Measurements from ENCODE around the gene TMC4.

The TMC4 gene

DNA sequence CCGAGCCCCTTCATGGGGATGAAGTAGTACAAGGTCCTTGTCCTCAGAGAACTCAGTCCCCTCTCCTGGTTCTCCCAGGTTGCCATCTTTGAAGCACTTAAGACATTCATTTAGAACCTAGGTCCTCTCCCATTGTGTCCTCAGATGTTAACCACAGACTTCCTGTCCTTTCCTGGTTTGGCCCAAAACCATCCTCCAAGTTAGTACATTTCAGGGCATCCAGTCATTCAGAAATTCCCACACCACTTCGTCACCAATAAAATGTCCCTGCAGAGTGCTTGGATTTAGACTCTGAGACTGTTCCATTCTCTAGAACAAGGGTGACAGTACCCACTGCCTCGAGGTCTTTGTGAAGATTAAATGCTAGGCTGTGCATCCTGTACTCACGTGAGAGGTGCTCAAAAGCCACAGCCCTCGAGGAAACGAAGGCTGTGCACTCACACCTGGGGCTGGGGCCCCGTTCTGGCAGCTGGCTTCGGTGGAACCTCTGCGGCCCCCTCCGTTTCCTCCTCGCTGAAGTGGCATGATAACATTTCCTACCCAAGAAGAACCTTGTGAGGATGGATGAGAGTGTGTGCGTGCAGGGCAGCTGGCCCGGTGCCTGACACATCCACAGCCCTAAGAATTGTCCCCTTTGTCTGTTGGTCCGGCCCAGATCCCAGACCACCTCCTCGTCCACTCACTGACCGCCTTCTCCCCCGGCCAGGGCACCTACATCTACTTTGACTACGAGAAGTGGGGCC lies 18.2 kb downstream of the TMC4 start:
- DNase-seq (ENCODE audit: low spot score) = no peak

DNA sequence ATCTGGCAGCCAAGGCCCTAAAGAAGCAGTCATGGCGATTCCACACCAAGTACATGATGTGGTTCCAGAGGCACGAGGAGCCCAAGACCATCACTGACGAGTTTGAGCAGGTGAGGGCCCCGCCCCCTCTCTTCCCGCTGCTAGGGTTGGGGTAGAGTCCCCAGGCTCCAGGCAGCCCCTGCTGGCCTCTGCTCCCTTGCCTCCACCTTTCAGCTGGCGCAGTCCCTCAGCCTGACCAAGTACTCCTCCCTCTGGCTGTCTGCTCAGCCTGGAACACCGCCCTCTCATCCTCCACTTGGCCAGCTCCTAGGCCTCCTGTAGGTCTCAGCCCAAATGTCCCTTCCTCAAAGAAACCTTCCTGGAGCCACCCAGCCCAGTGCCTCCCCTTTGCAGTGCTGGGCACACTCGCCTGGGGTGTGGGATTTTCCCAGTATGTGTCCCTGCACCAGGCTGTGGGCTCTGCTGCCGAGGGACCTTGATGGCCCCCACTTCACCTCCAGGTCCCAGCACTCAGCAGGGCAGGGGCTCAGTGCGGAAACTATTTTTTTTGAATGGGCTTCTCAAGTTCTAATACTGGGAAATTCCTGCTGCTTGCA lies 19.1 kb downstream of the TMC4 start:
- DNase-seq (ENCODE audit: low spot score) = no peak

GRCh38 chr19:54152878-54153524 lies 20.0 kb downstream of the TMC4 start:
- no peak for DNase-seq (ENCODE audit: low spot score)

DNA sequence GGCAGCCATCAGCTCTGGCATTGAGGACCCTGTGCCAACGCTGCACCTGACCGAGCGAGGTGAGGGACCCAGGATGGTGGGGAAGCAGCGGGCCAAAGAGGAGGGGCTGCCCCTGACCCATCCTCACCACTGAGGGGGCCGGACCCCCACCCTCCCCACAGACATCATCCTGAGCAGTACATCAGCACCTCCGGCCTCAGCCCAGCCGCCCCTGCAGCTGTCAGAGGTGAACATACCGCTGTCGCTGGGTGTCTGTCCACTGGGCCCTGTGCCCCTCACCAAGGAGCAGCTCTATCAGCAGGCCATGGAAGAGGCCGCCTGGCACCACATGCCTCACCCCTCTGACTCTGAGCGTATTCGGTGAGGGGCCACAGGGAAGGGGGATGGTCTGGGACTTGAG lies 20.7 kb downstream of the TMC4 start:
- no peak for DNase-seq (ENCODE audit: low spot score)

DNA sequence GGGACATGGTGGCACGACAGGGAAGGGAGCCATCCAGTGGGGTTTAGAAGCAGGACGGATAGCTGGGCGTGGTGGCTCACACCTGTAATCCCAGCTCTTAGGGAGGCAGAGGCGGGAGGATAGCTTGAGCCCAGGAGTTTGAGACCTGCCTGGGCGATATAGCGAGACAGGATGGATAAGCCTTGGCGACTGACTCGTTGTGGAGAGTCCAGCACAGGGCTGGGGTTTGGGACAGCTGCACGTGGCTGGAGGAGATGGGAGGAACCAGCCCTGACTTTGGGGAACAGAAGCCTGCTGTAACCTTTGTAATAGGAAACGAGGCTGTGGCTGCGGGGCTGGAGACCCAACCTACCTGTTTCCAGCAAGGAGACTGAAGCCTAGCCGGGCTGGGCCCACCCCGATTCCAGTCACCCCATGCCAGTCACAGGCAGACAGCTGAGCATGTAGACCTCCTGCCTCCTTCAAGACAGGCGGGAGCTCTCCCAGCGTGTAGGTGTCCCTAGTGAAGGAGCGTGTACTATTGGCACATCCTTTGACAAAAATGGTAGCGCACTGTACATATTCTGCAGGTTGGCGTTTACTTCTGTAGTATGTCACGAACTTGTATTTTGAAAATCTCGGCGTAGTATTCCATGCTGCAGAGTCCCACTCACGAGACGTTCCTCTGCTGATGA lies 21.5 kb downstream of the TMC4 start:
- no peak for DNase-seq (ENCODE audit: low spot score)

- DNase-seq (ENCODE audit: low spot score) = no peak
These were observed 23.7 kb downstream of the TMC4 start for GRCh38 chr19:54149021-54149812.

DNA sequence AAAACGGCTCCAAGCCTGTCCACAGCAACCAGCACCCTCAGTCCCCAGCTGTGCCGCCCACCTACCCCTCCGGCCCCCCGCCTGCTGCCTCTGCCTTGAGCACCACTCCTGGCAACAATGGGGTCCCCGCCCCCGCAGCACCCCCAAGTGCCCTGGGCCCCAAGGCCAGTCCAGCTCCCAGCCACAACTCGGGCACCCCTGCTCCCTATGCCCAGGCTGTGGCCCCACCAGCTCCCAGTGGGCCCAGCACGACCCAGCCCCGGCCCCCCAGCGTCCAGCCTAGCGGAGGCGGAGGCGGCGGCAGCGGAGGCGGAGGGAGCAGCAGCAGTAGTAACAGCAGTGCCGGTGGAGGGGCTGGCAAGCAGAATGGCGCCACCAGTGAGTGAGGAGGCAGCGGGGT lies 24.8 kb downstream of the TMC4 start:
- no peak for DNase-seq (ENCODE audit: low spot score)

GRCh38 chr19:54147676-54148075 lies 25.3 kb downstream of the TMC4 start:
- no peak for DNase-seq (ENCODE audit: low spot score)

DNA sequence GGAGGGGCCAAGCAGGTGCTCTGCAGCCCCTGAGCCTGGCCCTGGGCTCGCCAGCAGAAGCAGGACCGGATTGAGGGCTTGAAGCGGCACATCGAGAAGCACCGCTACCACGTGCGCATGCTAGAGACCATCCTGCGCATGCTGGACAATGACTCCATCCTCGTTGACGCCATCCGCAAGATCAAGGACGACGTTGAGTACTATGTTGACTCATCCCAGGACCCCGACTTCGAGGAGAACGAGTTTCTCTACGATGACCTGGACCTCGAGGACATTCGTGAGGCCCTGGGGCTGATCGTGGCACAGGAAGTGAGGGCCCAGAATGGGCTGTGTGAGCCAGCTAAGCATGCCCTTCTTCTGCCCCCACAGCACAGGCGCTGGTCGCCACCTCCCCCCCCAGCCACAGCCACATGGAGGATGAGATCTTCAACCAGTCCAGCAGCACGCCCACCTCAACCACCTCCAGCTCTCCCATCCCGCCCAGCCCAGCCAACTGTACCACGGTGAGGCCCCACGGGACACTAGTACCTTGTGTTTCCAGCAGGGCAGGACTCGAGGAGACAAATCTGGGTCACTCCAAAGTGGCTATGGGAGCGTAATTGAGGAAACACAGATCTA lies 27.3 kb downstream of the TMC4 start:
- no peak for DNase-seq (ENCODE audit: low spot score)

DNA sequence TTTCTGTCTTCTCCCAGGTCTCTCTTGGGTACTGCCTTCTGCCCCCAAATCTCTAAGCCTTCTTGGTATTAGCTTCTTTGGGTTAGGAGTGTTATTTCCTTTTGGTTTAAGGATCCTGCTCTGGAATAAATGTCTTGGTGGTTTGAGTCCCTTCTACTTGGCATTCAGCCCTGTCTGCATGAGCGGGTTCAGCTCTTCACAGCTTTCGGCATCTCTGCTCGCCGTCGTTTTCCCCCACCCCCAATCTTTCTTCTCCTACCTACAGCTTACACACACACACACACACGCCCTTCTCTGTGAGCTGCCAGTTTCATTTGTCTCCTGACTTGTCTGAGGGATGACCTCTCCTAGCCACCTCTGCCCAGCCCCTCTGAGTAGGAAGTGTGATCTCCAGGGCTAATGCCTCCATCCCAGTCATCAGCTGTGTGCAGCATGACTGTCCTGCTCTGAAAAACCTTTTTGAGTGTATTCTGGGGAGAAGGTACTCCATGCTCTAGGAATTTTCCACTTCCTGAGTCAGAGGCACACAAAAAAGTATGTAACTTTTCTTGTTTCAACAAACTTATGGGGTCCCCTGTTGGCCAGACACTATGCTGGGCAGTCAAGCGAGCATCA lies 30.7 kb downstream of the TMC4 start:
- DNase-seq (ENCODE audit: low spot score) = no peak

DNA sequence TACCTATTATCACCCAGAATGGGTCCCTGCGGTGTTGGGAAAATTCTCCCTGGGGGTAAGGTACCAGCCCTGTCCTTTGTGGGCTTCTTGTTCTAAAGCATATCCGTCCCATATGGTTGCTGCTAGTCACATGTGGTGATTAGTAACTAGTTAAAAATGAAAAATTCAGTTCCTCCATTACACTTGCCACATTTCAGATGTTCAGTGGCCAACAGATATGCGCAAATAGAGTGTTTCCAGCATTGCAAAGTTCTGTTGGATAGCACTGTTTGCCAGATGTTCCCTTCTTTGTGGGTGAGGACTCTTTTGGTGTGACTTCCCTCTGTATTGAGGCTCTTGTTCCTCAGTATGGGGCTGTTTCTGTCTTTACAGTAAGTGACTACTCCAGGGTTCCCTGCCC lies 31.6 kb downstream of the TMC4 start:
- no peak for DNase-seq (ENCODE audit: low spot score)

DNA sequence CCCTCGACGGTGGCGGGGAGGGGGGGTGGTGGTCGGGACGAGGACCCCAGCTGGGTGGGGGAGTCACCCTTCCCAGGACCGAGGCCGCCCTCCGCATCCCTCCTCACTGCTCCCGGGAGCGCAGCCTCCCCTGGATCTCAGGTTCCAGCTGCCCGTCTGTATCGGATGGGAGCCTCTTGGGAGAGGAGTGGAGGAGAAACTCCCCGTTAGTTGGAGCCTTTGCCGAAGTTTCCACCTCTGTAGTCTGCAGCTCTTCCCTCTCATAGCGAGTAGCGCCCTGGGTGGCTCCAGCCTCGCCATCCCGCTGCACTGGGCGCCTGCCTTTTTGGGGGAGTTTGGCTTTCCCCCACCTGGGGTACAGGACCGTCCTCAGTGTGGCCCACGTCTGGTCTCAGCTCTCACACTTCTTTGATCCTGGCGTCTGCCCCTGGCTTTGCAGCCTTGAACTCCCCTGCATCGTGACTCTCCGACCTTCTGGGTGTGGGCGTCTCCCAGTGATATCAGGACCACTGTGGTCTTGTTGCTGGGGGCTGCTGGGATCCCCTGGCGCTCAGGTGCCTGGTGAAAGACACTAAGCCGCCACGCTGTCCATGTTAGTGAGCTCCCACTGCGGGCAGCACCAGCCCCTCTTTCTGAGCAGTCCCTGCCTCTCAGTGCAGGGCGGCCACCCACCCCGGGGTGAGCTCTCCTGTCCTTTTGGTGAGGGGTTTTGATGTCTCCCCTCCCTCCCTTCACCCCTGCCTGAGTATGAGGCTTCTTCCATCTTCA lies 34.3 kb downstream of the TMC4 start:
- DNase-seq (ENCODE audit: low spot score) = no peak

DNA sequence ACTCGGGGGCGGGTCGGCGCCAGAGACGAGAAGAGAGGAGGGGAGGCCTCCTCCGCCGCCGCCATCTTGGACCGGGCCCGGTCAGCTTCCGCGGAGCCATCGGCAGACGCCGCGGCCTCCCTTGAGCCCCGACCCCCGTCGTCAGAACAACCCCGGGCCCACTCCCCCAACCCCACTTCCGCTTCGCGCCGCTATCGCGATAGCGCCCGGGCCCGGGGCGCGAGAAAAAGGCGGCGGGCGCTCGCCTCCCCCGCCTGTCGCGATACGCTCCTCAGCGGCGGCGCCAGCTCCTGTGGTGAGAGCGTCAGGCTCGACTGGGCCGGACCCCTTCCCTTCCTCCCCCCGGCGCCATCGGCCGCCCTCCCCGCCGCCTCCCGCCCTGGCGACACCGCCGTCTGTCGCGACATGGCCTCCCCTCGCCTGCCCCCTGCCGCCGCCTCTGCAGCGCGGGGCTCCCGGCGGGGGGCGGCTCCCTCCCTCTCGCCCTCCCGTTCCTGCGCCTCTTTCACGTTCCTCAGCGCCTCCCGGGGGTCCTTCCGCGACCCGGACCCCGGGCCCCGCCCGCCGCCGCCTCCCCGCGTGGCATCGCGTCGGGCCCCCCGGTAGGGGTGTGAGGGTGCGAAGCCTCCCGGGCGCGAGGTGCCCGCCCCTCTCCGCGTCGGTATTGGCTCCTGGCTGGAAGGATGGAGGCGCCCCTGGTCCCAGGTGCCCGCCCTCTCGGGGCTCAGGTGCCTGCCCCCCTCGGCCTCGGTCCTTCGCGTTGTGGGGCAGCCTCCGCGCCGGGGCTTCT lies 35.1 kb downstream of the TMC4 start, which contains the start of gene CNOT3:
Gene CNOT3 (plus strand): TSS at position 64 of the 790 bp plus-strand sequence. CDS start 5,217 bp downstream, outside the sequence.
- DNase-seq (ENCODE audit: low spot score) = no peak

- DNase-seq (ENCODE audit: low spot score) = peak; percentile 100
These were observed 35.9 kb downstream of the TMC4 start for GRCh38 chr19:54136864-54137698.

DNA sequence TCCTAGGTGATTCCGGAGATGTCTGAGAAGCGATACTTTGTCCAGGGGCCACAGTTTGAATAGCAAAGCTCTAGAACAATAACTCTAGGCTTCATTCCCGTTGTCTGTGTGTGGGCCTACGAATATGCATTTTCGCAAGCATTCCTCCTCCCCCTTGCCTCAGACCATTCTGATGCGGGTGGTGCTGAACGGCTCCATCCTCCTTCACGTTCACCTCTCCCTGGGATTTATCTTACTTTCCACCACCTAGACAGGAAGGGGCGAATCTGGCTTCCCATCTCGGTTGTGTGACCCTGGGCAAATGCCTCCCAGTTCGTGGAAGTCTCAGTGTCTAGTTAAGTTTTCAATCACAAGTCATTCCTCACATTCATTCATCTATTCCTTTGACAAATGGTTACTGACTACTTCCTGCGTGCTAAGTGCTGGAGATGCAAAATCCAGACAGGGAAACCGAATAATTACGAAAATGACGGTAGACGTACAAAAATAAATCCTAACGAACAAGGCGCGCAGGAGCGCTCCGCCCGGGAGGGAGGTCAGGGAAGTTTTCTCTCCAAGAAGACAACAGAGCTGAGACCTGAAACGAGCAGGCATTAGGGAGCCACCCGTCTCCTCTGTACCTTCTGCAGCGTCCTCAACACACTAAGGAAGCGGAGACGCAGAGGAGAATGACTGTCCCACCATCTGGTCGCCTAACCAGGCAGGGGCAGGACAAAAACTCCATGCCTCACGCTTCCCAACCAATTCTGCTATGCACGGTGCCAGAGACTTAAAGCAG lies 36.7 kb downstream of the TMC4 start:
- DNase-seq (ENCODE audit: low spot score) = no peak

GRCh38 chr19:54133957-54134590 lies 38.9 kb downstream of the TMC4 start:
- no peak for DNase-seq (ENCODE audit: low spot score)

DNA sequence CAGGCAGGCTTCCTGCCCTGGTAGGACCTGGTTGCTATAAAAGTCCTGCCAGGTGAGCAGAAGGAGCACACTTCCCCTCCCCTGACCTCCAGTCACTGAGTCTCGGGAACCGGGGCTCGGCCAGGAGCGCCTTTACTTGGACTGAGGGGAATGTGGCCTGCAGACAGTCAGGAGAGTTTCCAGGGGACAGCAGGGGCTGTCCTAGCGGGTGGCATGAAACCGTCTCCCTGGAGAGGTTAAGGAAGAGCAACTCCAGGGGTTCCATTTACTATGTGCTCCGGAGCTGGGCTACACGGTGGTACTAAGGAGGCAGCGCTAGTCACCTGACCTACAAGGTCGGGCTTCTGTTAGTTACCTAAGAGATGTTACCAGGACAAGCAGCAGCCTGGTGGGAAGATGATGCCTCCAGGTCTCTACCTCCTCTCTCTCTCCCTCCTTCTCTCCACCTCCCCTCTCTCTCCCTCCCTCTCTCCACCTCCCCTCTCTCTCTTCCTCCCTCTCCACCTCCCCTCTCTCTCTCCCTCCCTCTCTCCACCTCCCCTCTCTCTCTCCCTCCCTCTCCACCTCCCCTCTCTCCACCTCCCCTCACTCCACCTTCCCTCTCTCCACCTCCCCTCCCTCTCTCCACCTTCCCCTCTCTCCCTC lies 39.5 kb downstream of the TMC4 start:
- peak; percentile 57 for DNase-seq (ENCODE audit: low spot score)

Data from hematopoietic multipotent progenitor cell treated with erythropoietin and hydrocortisone succinate and interleukin-3 and kit ligand, for 17 days (in vitro differentiated cells).